HG03135 (cell line): ENCODE results near the gene MMS22L.
"Not testable (repeated sequence)": the region's sequence is repeated elsewhere in the genome, so short reads cannot be mapped to it uniquely, and the experiment has no call there.

Experiments
- ATAC-seq: cut with Tn5 transposase; IDR thresholded peaks from one replicate; pipeline ENCODE4 v1.9.1; 2021; ENCODE audit warnings: mild to moderate bottlenecking, moderate library complexity; ENCODE audit not compliant: unreplicated experiment

MMS22L gene

GRCh38 chr6:97231911-97232310 lies 51.1 kb downstream of the MMS22L start:
- no peak for ATAC-seq

GRCh38 chr6:97222903-97223302 lies 60.1 kb downstream of the MMS22L start:
- ATAC-seq = no peak

- ATAC-seq = no peak
Observed at GRCh38 chr6:97218912-97219311, 64.1 kb downstream of the MMS22L start.

GRCh38 chr6:97215157-97215769 lies 67.8 kb downstream of the MMS22L start:
- ATAC-seq = no peak

- ATAC-seq = no peak
Observed at GRCh38 chr6:97214671-97215070, 68.3 kb downstream of the MMS22L start.

- ATAC-seq = no peak
Observed at GRCh38 chr6:97207383-97207782, 75.6 kb downstream of the MMS22L start.

GRCh38 chr6:97205966-97206365 lies 77.0 kb downstream of the MMS22L start:
- no peak for ATAC-seq

- no peak for ATAC-seq
Observed at GRCh38 chr6:97203343-97203742, 79.7 kb downstream of the MMS22L start.

- no peak for ATAC-seq
Observed at GRCh38 chr6:97198046-97198565, 84.9 kb downstream of the MMS22L start.

- ATAC-seq = no peak
Observed at GRCh38 chr6:97195117-97195516, 87.9 kb downstream of the MMS22L start.

- no peak for ATAC-seq
Observed at GRCh38 chr6:97189767-97190166, 93.2 kb downstream of the MMS22L start.

GRCh38 chr6:97187951-97188350 lies 95.1 kb downstream of the MMS22L start:
- ATAC-seq = no peak

- ATAC-seq = peak; percentile 89
Observed at GRCh38 chr6:97186416-97186999, 96.5 kb downstream of the MMS22L start.

GRCh38 chr6:97177905-97178304 lies 105.1 kb downstream of the MMS22L start:
- no peak for ATAC-seq

- no peak for ATAC-seq
Observed at GRCh38 chr6:97176468-97176867, 106.5 kb downstream of the MMS22L start.

GRCh38 chr6:97175806-97176205 lies 107.2 kb downstream of the MMS22L start:
- no peak for ATAC-seq

GRCh38 chr6:97174471-97174870 lies 108.5 kb downstream of the MMS22L start:
- ATAC-seq = no peak

- no peak for ATAC-seq
Observed at GRCh38 chr6:97160280-97160679, 122.7 kb downstream of the MMS22L start.

- not testable (repeated sequence) for ATAC-seq
Observed at GRCh38 chr6:97155447-97155846, 127.6 kb downstream of the MMS22L start.

- no peak for ATAC-seq
Observed at GRCh38 chr6:97154015-97154414, 129.0 kb downstream of the MMS22L start.

- ATAC-seq = no peak
Observed at GRCh38 chr6:97151601-97152000, 131.4 kb downstream of the MMS22L start.

- no peak for ATAC-seq
Observed at GRCh38 chr6:97150932-97151331, 132.1 kb downstream of the MMS22L start.

- no peak for ATAC-seq
Observed at GRCh38 chr6:97147421-97147820, 135.6 kb downstream of the MMS22L start.
